Panc1 (cell line): Measurements from ENCODE around the gene ADGRL3.

Source experiments
- POLR2AphosphoS5 ChIP-seq: IDR thresholded peaks from 2 replicates; pipeline ENCODE4 v1.6.1; 2012; ENCODE audit warnings: mild to moderate bottlenecking, low read depth, low read length, moderate library complexity
- SIN3A ChIP-seq: IDR thresholded peaks from 2 replicates; pipeline ENCODE4 v1.6.1; 2012; ENCODE audit warnings: low read depth, mild to moderate bottlenecking, low read length, moderate library complexity, borderline replicate concordance; ENCODE audit not compliant: insufficient read depth
- TF ChIP-seq, protein P1 (sequence below): fragments of 450-650 bp; IDR thresholded peaks from 2 replicates; pipeline ENCODE4 v1.5.1; 2017; ENCODE audit warnings: mild to moderate bottlenecking

DNA sequence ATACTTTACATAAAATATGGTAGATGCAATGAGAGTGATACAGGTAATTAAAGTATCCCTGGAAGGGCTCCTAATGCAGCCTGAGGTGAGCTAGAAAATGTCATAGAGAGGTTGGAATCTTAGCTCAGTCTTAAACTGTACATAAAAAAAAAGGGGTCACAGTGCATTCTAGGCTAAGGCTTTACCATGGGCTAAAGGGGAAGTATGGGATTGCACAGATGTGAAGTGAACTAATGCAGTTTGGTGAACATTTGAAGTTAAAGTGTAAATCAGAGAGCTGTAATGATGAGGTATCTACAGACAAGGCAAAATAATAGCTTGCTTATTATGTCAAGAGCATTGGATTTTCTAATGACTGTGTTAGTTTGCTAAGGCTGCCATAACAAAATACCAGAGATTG is 405.9 kb downstream of the ADGRL3 start:
- TF ChIP-seq, protein P1, sequence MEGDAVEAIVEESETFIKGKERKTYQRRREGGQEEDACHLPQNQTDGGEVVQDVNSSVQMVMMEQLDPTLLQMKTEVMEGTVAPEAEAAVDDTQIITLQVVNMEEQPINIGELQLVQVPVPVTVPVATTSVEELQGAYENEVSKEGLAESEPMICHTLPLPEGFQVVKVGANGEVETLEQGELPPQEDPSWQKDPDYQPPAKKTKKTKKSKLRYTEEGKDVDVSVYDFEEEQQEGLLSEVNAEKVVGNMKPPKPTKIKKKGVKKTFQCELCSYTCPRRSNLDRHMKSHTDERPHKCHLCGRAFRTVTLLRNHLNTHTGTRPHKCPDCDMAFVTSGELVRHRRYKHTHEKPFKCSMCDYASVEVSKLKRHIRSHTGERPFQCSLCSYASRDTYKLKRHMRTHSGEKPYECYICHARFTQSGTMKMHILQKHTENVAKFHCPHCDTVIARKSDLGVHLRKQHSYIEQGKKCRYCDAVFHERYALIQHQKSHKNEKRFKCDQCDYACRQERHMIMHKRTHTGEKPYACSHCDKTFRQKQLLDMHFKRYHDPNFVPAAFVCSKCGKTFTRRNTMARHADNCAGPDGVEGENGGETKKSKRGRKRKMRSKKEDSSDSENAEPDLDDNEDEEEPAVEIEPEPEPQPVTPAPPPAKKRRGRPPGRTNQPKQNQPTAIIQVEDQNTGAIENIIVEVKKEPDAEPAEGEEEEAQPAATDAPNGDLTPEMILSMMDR: no peak
- TF ChIP-seq POLR2AphosphoS5 (no peak), SIN3A (no peak)
